Panc1 (cell line): Measurements from ENCODE around the gene ADA.

Source experiments
- SIN3A ChIP-seq: IDR thresholded peaks from 2 replicates; pipeline ENCODE4 v1.6.1; 2012; ENCODE audit warnings: low read depth, mild to moderate bottlenecking, low read length, moderate library complexity, borderline replicate concordance; ENCODE audit not compliant: insufficient read depth
- TF ChIP-seq, protein P1 (sequence below): fragments of 450-650 bp; IDR thresholded peaks from 2 replicates; pipeline ENCODE4 v1.5.1; 2017; ENCODE audit warnings: mild to moderate bottlenecking
- TF ChIP-seq, protein P2 (sequence below), 2 experiments: IDR thresholded peaks; 2 replicates each; pipeline ENCODE4 v1.6.1; 2011 to 2012; ENCODE audit warnings: low read depth in 2 of 2, control low read depth in 1 of 2, low read length in 1 of 2, mild to moderate bottlenecking in 1 of 2, moderate library complexity in 1 of 2; ENCODE audit not compliant: insufficient read depth in 1 of 2

DNA sequence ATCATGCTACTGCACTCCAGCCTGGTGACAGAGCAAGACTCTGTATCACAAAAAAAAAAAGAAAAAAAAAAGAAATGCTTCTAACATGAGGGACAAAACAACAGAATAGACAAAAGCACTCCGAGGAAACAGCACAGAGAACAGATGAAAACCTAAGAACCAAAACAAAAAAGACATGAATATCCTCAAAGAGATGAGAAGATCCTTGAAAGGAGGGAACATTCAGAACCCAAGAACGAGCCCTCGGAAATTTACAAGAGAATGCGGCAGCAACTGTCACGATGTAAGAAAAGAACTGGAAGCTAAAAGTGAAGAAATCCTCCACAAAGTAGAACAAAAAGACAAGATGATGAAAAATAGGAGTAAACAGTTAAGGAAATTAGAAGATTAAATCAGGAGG is 21.2 kb downstream of the ADA start:
- TF ChIP-seq, protein P1, sequence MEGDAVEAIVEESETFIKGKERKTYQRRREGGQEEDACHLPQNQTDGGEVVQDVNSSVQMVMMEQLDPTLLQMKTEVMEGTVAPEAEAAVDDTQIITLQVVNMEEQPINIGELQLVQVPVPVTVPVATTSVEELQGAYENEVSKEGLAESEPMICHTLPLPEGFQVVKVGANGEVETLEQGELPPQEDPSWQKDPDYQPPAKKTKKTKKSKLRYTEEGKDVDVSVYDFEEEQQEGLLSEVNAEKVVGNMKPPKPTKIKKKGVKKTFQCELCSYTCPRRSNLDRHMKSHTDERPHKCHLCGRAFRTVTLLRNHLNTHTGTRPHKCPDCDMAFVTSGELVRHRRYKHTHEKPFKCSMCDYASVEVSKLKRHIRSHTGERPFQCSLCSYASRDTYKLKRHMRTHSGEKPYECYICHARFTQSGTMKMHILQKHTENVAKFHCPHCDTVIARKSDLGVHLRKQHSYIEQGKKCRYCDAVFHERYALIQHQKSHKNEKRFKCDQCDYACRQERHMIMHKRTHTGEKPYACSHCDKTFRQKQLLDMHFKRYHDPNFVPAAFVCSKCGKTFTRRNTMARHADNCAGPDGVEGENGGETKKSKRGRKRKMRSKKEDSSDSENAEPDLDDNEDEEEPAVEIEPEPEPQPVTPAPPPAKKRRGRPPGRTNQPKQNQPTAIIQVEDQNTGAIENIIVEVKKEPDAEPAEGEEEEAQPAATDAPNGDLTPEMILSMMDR = no peak
- TF ChIP-seq, protein P2, sequence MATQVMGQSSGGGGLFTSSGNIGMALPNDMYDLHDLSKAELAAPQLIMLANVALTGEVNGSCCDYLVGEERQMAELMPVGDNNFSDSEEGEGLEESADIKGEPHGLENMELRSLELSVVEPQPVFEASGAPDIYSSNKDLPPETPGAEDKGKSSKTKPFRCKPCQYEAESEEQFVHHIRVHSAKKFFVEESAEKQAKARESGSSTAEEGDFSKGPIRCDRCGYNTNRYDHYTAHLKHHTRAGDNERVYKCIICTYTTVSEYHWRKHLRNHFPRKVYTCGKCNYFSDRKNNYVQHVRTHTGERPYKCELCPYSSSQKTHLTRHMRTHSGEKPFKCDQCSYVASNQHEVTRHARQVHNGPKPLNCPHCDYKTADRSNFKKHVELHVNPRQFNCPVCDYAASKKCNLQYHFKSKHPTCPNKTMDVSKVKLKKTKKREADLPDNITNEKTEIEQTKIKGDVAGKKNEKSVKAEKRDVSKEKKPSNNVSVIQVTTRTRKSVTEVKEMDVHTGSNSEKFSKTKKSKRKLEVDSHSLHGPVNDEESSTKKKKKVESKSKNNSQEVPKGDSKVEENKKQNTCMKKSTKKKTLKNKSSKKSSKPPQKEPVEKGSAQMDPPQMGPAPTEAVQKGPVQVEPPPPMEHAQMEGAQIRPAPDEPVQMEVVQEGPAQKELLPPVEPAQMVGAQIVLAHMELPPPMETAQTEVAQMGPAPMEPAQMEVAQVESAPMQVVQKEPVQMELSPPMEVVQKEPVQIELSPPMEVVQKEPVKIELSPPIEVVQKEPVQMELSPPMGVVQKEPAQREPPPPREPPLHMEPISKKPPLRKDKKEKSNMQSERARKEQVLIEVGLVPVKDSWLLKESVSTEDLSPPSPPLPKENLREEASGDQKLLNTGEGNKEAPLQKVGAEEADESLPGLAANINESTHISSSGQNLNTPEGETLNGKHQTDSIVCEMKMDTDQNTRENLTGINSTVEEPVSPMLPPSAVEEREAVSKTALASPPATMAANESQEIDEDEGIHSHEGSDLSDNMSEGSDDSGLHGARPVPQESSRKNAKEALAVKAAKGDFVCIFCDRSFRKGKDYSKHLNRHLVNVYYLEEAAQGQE (IDR thresholded peaks at IDR 0.05; ENCODE audit: insufficient read depth in 1 of 2, low read depth in 2 of 2, low read length in 1 of 2) = no peak
- no peak for TF ChIP-seq SIN3A
